HG03558 (cell line): ENCODE results near the gene EIF1B.
"Not testable (repeated sequence)": the region's sequence is repeated elsewhere in the genome, so short reads cannot be mapped to it uniquely, and the experiment has no call there.

Experiments used
- ATAC-seq: cut with Tn5 transposase; IDR thresholded peaks from one replicate; pipeline ENCODE4 v1.9.1; 2021; ENCODE audit warnings: moderate number of reproducible peaks; ENCODE audit not compliant: unreplicated experiment; ENCODE audit errors: extremely low read depth

The EIF1B gene

DNA sequence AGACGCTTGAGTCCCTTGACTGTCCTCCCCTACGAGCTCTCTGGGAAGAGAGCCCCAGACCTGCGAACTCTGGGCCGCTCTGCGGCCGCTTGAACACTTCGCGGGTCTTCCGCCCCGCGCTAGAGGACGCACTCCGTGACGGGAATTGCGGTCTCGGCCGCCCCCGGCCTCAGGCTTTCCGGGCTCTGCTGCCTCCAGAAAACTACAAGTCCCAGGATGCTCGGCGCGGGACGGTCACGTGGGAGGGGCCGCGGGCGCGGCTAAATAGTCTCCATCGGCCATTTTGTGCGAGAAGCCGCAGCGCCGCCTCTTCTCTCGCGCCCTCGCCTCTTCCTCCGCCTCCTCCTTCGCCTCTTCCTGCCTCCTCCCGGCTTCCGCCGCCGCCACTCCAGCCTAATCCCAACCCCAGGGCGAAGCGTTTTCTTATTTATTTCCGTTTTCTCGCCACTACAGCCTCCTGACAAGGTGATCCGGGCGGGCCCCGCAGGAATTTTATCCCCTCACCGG is at the start of gene EIF1B:
TSS of gene EIF1B (plus strand) at position 290 of the 507 bp plus-strand sequence. CDS start 235 bp downstream, outside the sequence.
- peak; percentile 86 for ATAC-seq

DNA sequence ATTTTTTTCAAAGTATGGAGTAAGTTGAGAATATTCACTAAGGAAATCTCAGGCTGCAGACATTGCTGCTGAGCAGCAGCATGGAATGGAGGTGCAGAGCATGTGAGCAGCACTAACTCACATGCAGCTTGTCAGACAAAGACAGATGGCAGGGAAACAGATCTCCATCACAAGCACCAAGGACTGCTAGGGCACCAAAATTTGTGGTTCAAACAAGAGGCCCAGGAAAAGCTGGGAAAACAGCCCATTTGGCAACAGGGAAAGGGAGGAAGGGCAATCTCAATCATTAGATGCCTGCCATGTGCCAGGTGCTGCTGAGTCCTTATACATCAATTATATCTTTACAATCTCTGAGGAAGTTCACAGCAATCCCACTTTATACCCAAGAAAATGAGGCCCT is 47.2 kb upstream of the EIF1B start:
- ATAC-seq = no peak

- ATAC-seq = no peak
Observed at GRCh38 chr3:40264451-40264850, 45.1 kb upstream of the EIF1B start.

DNA sequence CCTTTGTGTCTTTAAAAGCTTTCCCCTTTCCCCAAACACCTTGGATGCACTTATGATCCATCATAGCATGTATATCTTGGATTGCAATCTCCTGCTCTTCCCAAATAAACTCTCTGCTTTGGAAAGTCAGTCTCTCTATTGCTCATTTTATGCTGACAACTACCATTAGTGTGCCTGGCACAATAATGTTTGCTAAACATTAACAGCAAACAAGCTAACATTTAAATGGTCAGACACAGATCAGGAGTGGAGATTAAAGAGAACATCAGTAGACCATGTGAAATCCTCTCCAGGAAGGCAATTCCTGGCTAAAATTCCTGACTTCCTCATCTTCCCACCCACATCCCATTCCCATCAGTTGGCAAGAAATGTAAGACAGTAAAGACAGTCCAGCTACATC is 44.3 kb upstream of the EIF1B start:
- no peak for ATAC-seq

- no peak for ATAC-seq
Observed at GRCh38 chr3:40267937-40268724, 41.4 kb upstream of the EIF1B start.

- no peak for ATAC-seq
Observed at GRCh38 chr3:40268802-40269524, 40.5 kb upstream of the EIF1B start.

DNA sequence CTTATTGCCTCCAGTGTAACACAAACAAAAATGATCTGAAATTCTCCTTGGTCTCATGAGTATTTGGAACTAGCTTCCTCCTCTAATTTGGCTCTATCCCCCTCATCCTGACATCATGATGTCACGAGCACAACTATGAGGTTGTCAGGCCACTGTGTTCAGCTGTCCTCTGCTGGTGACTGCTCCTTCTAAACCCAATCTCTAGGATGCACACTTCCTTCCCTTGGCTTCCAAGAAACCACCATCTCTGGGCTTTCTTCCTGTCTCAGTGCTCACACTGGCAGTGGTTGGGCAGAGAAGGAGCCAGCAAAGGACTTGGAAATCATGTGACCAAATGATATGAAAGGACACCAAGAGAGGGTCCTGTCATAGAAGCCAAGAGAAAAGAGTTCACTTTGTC is 30.7 kb upstream of the EIF1B start:
- no peak for ATAC-seq

GRCh38 chr3:40281995-40282394 is 27.5 kb upstream of the EIF1B start:
- ATAC-seq = no peak

DNA sequence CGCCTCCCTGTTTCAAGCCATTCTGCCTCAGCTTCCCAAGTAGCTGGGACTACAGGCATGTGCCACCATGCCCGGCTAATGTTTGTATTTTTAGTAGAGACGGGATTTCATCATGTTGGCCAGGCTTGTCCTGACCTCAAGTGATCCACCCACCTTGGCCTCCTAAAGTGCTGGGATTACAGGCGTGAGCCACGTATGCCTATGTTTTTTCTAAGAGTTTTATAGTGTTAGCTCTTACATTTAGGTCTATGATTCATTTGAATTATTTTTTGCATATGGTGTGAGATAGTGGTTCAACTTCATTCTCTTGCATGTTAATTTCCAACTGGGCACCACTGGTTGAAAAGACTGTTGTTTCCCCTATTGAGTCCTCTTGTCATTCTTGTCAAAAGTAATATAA is 26.4 kb upstream of the EIF1B start:
- ATAC-seq = not testable (repeated sequence)

DNA sequence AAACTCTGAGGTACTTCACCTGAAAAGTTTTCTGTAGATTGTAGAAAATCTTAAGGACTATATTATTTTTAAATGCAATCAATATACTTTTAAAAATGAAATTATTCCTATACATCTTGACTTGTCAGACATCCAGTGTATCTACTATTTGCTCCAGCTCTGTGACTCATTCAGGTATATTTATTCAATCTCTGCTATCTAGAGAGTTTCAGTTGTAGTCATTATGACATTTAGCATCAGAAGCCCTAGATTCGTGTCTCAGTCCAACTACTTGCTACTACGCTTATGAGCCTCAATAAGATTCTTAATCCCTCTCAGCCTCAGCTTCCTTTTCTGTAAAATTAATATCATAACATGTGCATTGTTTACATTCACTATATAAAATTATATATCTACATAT is 22.3 kb upstream of the EIF1B start:
- ATAC-seq = no peak

DNA sequence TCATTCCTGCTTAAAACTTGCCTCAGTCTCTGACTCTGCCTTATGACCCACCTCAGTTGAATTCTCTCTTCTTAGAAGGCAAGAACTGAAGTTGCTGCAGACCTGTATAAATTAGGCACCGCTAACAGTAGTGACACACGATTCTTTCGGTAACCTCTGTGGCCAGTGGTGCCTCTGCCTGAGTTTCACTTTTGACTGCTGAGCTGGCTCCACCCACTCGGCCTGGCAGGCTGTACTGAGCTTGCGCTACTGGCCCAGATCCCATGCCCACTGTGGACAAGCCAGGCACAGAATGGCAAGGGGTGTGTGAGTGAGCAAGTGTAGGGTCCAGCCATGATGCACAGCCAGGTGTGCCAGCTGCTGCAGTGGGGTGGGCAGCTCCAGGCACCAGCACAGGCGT is 19.1 kb upstream of the EIF1B start:
- no peak for ATAC-seq

GRCh38 chr3:40291471-40291870 is 18.0 kb upstream of the EIF1B start:
- ATAC-seq = no peak

- no peak for ATAC-seq
Observed at GRCh38 chr3:40292637-40293349, 16.7 kb upstream of the EIF1B start.

- no peak for ATAC-seq
Observed at GRCh38 chr3:40294434-40294833, 15.1 kb upstream of the EIF1B start.

DNA sequence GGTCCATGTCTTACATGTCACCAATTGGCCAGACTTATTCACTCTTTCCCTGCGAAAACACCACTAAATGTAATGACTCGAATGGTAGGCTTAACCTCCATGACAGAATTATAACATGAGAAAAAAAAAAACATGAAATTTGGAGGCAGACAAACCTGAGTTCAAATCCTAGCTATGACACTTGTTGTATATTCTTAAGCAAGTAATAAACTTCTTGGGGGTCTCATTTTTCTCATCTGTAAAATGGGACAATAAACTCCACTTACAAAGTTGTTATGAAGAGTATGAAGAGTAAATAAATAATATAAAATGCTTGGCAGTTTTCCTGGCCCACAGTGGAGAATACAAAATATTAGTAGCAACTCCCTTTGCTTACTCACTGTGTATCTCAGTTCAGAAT is 11.4 kb upstream of the EIF1B start:
- no peak for ATAC-seq

- ATAC-seq = no peak
Observed at GRCh38 chr3:40299130-40299720, 10.3 kb upstream of the EIF1B start.

GRCh38 chr3:40299721-40300335 is 9.7 kb upstream of the EIF1B start:
- ATAC-seq = no peak

- ATAC-seq = no peak
Observed at GRCh38 chr3:40302784-40303183, 6.7 kb upstream of the EIF1B start.

DNA sequence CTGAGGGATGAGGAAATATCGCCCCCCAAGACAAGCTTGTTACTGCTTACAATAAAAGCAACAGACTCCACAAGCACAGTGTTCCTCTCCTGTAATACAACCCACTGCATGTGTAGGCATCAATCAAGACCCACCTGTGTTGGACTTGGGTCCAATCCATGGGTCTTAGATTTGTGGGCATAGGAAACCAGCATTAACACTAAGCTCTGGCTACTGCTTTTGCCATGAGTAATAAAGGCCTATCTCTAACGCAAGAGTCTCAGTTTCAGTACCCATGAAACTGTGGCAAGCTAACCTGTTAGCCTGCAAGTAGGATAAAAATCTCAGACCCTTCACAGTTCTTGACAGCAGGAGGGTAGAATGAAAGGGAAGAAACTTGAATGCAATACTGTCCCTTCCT is 5.2 kb upstream of the EIF1B start:
- no peak for ATAC-seq

GRCh38 chr3:40306336-40306735 is 3.2 kb upstream of the EIF1B start:
- no peak for ATAC-seq
